ENCODE results near the gene NBAS.

NBAS gene

DNA sequence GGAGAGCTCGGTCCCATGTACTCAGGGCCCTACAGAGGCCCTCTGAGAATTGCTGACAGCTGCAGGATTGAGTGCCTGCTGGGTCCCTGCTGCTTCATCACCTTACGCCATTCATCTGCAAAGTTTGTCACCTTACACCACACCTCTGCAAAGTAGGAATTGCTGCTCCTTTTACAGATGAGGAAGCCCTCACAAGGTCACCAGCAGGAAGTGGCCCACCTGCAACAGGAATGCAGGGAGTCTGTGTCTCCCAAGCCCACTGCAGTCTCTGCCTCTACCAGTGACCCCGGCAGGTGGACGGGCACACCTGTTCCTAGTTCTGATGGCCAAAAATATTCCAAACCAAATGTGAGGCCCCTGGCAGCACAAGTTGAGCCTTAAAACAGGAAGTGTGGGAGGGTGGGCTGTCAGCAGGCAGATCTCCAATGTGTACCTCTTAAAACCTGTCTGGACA lies 441.4 kb downstream of the NBAS start:
- TF ChIP-seq, protein P1, sequence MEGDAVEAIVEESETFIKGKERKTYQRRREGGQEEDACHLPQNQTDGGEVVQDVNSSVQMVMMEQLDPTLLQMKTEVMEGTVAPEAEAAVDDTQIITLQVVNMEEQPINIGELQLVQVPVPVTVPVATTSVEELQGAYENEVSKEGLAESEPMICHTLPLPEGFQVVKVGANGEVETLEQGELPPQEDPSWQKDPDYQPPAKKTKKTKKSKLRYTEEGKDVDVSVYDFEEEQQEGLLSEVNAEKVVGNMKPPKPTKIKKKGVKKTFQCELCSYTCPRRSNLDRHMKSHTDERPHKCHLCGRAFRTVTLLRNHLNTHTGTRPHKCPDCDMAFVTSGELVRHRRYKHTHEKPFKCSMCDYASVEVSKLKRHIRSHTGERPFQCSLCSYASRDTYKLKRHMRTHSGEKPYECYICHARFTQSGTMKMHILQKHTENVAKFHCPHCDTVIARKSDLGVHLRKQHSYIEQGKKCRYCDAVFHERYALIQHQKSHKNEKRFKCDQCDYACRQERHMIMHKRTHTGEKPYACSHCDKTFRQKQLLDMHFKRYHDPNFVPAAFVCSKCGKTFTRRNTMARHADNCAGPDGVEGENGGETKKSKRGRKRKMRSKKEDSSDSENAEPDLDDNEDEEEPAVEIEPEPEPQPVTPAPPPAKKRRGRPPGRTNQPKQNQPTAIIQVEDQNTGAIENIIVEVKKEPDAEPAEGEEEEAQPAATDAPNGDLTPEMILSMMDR (IDR thresholded peaks at IDR 0.05; ENCODE audit: borderline replicate concordance, insufficient read depth, low read depth, low read length), result no peak
- no peak overlapping the region for H3K4me3 ChIP-seq (ENCODE audit: low read depth, low read length)

GRCh38 chr2:15117409-15118050 lies 443.6 kb downstream of the NBAS start:
- no peak overlapping the region for H3K4me3 ChIP-seq (ENCODE audit: low read depth, low read length)
- TF ChIP-seq, protein P1 (IDR thresholded peaks at IDR 0.05; ENCODE audit: borderline replicate concordance, insufficient read depth, low read depth, low read length), result no peak

Measured in GM12875 (cell line).